ENCODE results near the gene ABCC6.

Gene ABCC6

DNA sequence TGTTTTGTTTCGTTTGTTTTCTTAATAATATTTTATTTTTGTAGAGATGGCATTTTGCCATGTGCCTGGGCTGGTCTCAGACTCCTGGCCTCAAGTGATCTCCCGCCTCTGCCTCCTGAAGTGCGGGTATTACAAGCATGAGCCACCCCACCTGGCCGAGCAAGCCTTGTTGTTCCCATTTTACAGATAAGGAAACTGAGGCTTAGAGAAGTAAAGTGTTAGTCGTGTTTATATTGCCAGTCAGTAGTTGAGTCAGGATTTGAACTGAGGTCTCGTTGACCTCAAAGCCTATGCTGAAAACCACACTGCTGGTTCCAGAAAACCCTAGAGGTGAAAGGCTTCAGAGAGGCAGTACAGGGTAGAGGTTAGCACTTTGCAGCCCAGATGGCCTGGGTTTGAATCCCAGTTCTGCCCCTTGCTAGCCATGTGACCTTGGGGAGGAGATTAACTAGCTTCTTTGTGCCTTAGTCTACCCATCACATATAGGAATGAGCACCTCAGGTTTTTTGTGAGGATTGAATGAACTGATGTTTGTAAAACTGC is 102.0 kb downstream of the ABCC6 start:
- Histone ChIP-seq H3K9me3 (ENCODE audit: control insufficient read depth in 1 of 2, low read length in 2 of 2) (peaks cover 0 to 13% of the 10 kb centered on the region in 2 donors), H3K36me3 (ENCODE audit: control insufficient read depth in 1 of 2, insufficient read depth in 2 of 2, low read length in 2 of 2) (peaks cover 32 to 70% of the 10 kb centered on the region in 2 donors), H3K27me3 (ENCODE audit: low read depth, low read length) (no peaks in the 10 kb centered on the region), H3K27ac (ENCODE audit: low read length) (no peak overlapping the region), H3K4me1 (ENCODE audit: control insufficient read depth in 1 of 2, insufficient read depth in 2 of 2, low read length in 2 of 2) (peaks cover 6% of the 10 kb centered on the region in 2 donors), H3K4me3 (ENCODE audit: low read depth in 1 of 2, low read length in 2 of 2) (no peak overlapping the region)

DNA sequence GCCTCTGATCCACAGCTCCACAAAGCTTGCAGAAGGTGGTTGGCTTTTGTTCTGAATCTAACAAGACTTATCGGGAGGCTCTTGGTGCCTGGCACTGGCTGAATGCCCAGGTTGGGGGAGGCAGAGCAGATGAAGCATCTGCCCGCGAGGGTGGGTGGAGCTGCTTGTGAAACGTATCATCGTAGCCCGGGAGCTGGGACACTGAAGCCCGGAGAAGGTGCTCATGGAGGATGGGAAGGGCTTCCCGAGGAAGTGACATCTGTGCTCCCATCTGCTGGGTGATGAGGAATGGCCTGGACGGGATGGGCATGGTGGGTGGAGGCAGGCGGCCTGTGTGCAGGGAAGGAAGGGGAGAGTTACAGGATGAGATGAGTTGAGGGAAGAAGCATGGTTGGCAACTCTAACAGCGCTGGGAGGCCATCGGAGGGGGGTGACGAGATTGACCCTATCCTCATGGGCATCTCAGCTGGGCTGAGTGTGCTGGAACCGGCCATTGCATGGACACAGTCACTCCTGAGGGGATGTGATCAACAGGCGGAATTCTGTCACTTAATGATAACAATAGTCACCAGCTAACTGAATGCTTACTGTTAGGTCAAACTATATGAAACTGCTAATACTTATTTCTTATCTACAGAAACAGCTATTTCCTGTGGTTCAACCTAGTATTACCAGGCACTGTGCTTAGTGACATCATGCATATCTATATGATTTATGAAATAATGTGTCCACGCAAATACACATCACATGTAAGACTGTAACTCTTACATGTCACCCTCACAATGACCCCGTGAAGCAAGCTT is 102.7 kb downstream of the ABCC6 start:
- H3K4me1 ChIP-seq (ENCODE audit: control insufficient read depth in 1 of 2, insufficient read depth in 2 of 2, low read length in 2 of 2) = peaks cover 6% of the 10 kb centered on the region in 2 donors
- peaks cover 27 to 68% of the 10 kb centered on the region in 2 donors for H3K36me3 ChIP-seq (ENCODE audit: control insufficient read depth in 1 of 2, insufficient read depth in 2 of 2, low read length in 2 of 2)
- peak overlapping the region; percentile 49 for H3K27ac ChIP-seq (ENCODE audit: low read length)
- peaks cover 0 to 13% of the 10 kb centered on the region in 2 donors for H3K9me3 ChIP-seq (ENCODE audit: control insufficient read depth in 1 of 2, low read length in 2 of 2)
- no peaks in the 10 kb centered on the region for H3K27me3 ChIP-seq (ENCODE audit: low read depth, low read length)
- peak overlapping the region in 1 of 2 donors; percentile 21 for H3K4me3 ChIP-seq (ENCODE audit: low read depth in 1 of 2, low read length in 2 of 2)

DNA sequence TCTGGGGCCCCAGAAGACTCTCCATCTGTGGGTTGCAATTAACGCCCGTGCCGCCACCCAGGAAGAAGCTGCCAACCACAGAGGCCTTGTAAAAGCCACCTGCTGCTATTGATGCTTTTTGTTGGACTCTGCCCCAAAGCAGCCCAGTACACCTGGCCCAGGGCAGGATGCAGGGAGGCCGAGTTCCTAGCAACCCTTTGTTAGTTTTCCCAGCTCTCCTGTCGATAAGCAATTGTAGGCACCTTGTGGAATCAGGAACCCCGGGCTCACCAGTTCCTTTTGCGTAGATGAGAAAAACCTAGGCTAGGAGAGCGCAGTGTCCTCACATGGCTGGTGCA is 103.3 kb downstream of the ABCC6 start:
- Histone ChIP-seq H3K27ac (ENCODE audit: low read length) (peak overlapping the region; percentile 49), H3K4me1 (ENCODE audit: control insufficient read depth in 1 of 2, insufficient read depth in 2 of 2, low read length in 2 of 2) (peaks cover 6% of the 10 kb centered on the region in 2 donors), H3K27me3 (ENCODE audit: low read depth, low read length) (no peaks in the 10 kb centered on the region), H3K4me3 (ENCODE audit: low read depth in 1 of 2, low read length in 2 of 2) (peak overlapping the region in 1 of 2 donors; percentile 21), H3K9me3 (ENCODE audit: control insufficient read depth in 1 of 2, low read length in 2 of 2) (peaks cover 0 to 10% of the 10 kb centered on the region in 2 donors), H3K36me3 (ENCODE audit: control insufficient read depth in 1 of 2, insufficient read depth in 2 of 2, low read length in 2 of 2) (peaks cover 24 to 69% of the 10 kb centered on the region in 2 donors)

DNA sequence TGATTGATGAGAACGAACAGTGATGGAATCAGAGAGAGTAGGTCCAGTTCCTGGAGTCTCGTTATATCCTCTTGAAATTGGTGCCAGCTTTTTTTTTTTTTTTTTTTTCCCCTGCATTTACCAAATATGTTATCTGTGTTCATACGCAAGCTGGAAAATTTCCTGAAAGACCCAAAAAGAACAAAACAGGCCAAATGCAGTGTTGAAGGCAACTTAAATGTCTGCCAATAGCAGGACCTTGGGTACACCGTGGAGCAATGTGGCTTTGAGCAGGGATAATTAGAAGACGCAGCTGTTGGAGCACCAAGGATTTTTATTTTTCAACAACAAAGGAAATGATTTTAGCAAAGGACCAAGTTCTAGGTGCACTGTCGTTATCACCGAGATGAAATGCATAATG is 105.0 kb downstream of the ABCC6 start:
- H3K27me3 ChIP-seq (ENCODE audit: low read depth, low read length) = no peaks in the 10 kb centered on the region
- peaks cover 26 to 63% of the 10 kb centered on the region in 2 donors for H3K36me3 ChIP-seq (ENCODE audit: control insufficient read depth in 1 of 2, insufficient read depth in 2 of 2, low read length in 2 of 2)

DNA sequence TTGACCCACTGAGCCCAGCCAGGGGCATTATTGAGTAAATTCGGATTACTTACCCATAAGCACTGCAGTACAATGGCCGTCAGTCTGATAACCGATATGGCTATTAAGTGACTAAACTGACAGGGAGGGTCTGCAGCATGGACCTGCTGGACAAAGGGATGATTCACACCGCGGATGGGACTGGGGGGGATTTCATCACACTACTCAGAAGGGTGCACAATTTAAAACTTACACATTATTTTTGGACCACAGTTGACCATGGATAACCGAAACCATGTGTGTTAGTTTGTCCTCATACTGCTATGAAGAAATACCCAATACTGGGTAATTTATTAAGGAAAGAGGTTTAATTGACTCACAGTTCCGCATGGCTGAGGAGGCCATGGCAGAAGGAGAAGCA is 106.5 kb downstream of the ABCC6 start:
- Histone ChIP-seq H3K27me3 (ENCODE audit: low read depth, low read length) (no peaks in the 10 kb centered on the region), H3K27ac (ENCODE audit: low read length) (no peak overlapping the region), H3K36me3 (ENCODE audit: control insufficient read depth in 1 of 2, insufficient read depth in 2 of 2, low read length in 2 of 2) (peaks cover 33 to 64% of the 10 kb centered on the region in 2 donors), H3K4me3 (ENCODE audit: low read depth in 1 of 2, low read length in 2 of 2) (no peak overlapping the region), H3K4me1 (ENCODE audit: control insufficient read depth in 1 of 2, insufficient read depth in 2 of 2, low read length in 2 of 2) (peaks cover 6% of the 10 kb centered on the region in 2 donors), H3K9me3 (ENCODE audit: control insufficient read depth in 1 of 2, low read length in 2 of 2) (peaks cover 0 to 4% of the 10 kb centered on the region in 2 donors)

More for the DNA sequence above, 105.0 kb downstream of the ABCC6 start:
- Histone ChIP-seq H3K4me1 (ENCODE audit: control insufficient read depth in 1 of 2, insufficient read depth in 2 of 2, low read length in 2 of 2) (peaks cover 6% of the 10 kb centered on the region in 2 donors), H3K4me3 (ENCODE audit: low read depth in 1 of 2, low read length in 2 of 2) (no peak overlapping the region), H3K9me3 (ENCODE audit: control insufficient read depth in 1 of 2, low read length in 2 of 2) (peaks cover 0 to 4% of the 10 kb centered on the region in 2 donors), H3K27ac (ENCODE audit: low read length) (no peak overlapping the region)

DNA sequence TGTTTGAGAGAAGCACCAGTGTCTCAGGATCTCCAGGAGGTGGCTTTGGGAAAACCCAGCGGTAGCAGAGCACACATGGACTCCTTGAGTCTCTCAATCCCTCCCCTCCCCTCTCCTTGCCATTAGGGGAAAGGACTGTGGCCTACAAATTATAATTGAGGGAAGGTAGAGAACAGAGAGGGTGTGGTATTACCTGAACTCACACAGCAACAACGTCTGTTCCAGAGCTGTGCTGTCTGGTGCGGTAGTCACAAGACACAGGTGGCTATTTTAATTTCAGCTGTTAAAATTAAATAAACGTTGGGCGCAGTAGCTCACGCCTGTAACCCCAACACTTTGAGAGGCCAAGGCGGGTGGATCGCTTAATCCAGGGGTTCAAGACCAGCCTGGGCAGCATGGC is 110.2 kb downstream of the ABCC6 start:
- H3K4me3 ChIP-seq (ENCODE audit: low read depth in 1 of 2, low read length in 2 of 2) = no peak overlapping the region
- peaks cover 41 to 70% of the 10 kb centered on the region in 2 donors for H3K36me3 ChIP-seq (ENCODE audit: control insufficient read depth in 1 of 2, insufficient read depth in 2 of 2, low read length in 2 of 2)
- no peak overlapping the region for H3K27ac ChIP-seq (ENCODE audit: low read length)
- H3K27me3 ChIP-seq (ENCODE audit: low read depth, low read length) = no peaks in the 10 kb centered on the region
- H3K9me3 ChIP-seq (ENCODE audit: control insufficient read depth in 1 of 2, low read length in 2 of 2) = no peaks in the 10 kb centered on the region
- H3K4me1 ChIP-seq (ENCODE audit: control insufficient read depth in 1 of 2, insufficient read depth in 2 of 2, low read length in 2 of 2) = peaks cover 0 to 7% of the 10 kb centered on the region in 2 donors

DNA sequence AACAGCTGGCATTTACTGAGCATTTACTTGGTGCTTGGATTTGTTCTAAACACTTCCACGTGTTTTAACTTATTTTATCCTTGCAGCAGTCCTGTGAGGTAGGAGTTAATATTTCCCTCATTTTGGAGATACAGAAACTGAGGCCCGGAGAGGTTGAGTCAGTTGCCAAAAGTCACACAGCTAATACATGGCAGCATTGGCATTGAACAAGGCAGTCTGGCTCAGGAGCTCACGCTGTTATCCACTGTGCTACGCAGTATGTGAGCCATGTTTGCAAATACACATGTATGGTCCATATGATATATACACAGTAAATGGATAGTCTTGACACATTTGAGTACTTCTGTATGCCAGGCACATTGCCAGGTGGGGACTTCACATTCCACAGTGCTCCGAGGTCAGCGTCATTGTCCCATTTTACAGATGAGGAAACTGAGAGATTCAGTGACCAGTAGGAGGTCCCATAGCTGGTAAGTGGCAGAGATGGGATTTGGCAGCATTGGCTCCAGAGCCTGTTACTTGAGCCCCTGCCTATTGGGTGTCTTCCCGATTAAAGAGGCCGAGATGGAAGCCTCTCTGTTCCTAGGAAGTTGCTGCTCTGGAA is 110.7 kb downstream of the ABCC6 start:
- H3K27me3 ChIP-seq (ENCODE audit: low read depth, low read length) = no peaks in the 10 kb centered on the region
- no peak overlapping the region for H3K4me3 ChIP-seq (ENCODE audit: low read depth in 1 of 2, low read length in 2 of 2)
- no peaks in the 10 kb centered on the region for H3K9me3 ChIP-seq (ENCODE audit: control insufficient read depth in 1 of 2, low read length in 2 of 2)
- peaks cover 37 to 64% of the 10 kb centered on the region in 2 donors for H3K36me3 ChIP-seq (ENCODE audit: control insufficient read depth in 1 of 2, insufficient read depth in 2 of 2, low read length in 2 of 2)
- peaks cover 0 to 7% of the 10 kb centered on the region in 2 donors for H3K4me1 ChIP-seq (ENCODE audit: control insufficient read depth in 1 of 2, insufficient read depth in 2 of 2, low read length in 2 of 2)
- H3K27ac ChIP-seq (ENCODE audit: low read length) = no peak overlapping the region

DNA sequence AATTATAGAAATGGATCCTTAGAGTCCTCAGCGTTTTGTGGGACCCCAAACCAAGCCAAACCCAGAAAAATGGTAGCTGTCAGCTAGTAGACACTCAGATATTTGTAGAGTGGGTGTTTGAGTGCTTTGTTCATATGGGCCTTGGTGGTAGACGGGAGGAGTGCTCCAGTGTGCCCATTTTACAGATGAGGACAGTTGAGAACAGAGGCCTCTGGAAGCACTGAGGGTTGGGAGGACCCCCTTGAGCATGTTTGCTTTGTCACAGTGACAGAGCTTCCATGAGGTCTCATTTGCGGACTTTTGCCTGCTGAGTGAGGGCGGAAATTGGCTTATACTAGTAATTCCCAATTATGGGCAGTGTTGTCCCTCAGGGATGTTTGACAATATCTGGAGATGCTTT is 111.7 kb downstream of the ABCC6 start:
- Histone ChIP-seq H3K9me3 (ENCODE audit: control insufficient read depth in 1 of 2, low read length in 2 of 2) (no peaks in the 10 kb centered on the region), H3K36me3 (ENCODE audit: control insufficient read depth in 1 of 2, insufficient read depth in 2 of 2, low read length in 2 of 2) (peaks cover 36 to 60% of the 10 kb centered on the region in 2 donors), H3K27me3 (ENCODE audit: low read depth, low read length) (no peaks in the 10 kb centered on the region), H3K4me1 (ENCODE audit: control insufficient read depth in 1 of 2, insufficient read depth in 2 of 2, low read length in 2 of 2) (peaks cover 0 to 7% of the 10 kb centered on the region in 2 donors), H3K27ac (ENCODE audit: low read length) (no peak overlapping the region), H3K4me3 (ENCODE audit: low read depth in 1 of 2, low read length in 2 of 2) (no peak overlapping the region)

DNA sequence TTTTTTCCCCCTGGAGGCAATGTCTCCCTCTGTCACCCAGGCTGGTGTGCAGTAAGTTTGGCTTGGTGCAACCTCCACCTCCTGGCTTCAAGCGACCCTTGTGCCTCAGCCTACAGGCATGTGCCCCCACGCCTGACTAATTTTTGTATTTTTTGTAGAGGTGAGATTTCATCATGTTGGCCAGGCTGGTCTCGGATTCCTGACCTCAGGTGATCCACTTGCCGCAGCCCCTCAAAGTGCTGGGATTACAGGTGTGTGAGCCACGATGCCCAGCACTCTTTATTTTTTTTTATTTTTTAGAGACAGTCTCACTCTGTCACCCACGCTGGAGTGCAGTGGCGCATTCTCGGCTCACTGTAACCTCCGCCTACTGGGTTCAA is 113.2 kb downstream of the ABCC6 start:
- Histone ChIP-seq H3K27ac (ENCODE audit: low read length) (no peak overlapping the region), H3K36me3 (ENCODE audit: control insufficient read depth in 1 of 2, insufficient read depth in 2 of 2, low read length in 2 of 2) (peaks cover 40 to 58% of the 10 kb centered on the region in 2 donors), H3K4me3 (ENCODE audit: low read depth in 1 of 2, low read length in 2 of 2) (no peak overlapping the region), H3K27me3 (ENCODE audit: low read depth, low read length) (no peaks in the 10 kb centered on the region), H3K4me1 (ENCODE audit: control insufficient read depth in 1 of 2, insufficient read depth in 2 of 2, low read length in 2 of 2) (peaks cover 0 to 7% of the 10 kb centered on the region in 2 donors), H3K9me3 (ENCODE audit: control insufficient read depth in 1 of 2, low read length in 2 of 2) (no peaks in the 10 kb centered on the region)

DNA sequence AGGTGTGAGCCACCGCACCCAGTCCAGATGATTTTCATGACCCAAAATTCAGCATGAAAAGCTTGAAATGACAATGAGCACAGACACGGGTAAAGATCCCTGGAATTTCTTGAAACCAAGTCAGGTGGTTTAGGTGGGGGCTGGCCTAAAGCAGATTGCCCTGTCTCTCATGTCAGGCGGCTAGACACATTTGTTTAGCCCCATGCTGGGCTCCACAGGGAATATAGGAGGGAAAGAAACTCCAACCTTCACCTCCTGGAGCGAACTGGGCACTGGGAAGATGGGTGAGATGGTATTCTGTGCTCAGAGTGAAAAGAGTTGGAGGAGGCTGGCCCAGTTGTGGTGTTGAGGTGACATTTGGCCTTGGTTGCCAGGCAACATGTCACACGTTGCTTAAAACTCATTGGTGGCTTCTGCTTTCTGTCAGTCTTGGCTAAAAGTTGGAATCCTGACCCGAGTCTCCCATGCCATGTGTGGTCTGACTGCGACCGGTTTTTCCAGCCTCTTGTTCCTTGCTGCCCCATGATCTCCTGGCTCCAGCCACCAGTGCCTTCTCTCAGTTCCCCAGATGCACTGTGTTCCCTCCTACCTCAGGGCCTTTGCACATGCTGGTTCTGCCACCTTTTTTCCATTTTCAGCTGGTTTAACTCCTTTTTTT is 113.7 kb downstream of the ABCC6 start:
- Histone ChIP-seq H3K27ac (ENCODE audit: low read length) (no peak overlapping the region), H3K4me3 (ENCODE audit: low read depth in 1 of 2, low read length in 2 of 2) (no peak overlapping the region), H3K36me3 (ENCODE audit: control insufficient read depth in 1 of 2, insufficient read depth in 2 of 2, low read length in 2 of 2) (peaks cover 40 to 58% of the 10 kb centered on the region in 2 donors), H3K27me3 (ENCODE audit: low read depth, low read length) (no peaks in the 10 kb centered on the region), H3K9me3 (ENCODE audit: control insufficient read depth in 1 of 2, low read length in 2 of 2) (no peaks in the 10 kb centered on the region), H3K4me1 (ENCODE audit: control insufficient read depth in 1 of 2, insufficient read depth in 2 of 2, low read length in 2 of 2) (peaks cover 0 to 7% of the 10 kb centered on the region in 2 donors)

DNA sequence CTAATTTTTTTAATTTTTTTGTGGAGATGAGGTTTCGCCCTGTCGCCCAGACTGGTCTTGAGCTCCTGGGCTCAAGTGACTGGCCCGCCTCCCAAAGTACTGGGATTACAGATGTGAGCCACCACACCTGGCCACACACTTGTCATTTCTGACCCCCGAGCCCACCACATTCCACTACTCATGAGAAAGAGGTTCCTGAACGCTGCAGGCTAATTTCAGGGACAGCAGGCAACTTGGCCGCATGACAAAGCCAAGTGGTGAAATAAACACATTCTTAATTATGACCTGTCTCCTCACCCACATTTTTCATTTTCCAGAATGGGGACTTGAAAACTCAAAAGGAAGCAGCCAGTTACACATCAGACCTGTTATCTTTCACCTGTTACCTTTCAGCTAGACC is 114.5 kb downstream of the ABCC6 start:
- Histone ChIP-seq H3K4me3 (ENCODE audit: low read depth in 1 of 2, low read length in 2 of 2) (no peak overlapping the region), H3K9me3 (ENCODE audit: control insufficient read depth in 1 of 2, low read length in 2 of 2) (no peaks in the 10 kb centered on the region), H3K27ac (ENCODE audit: low read length) (no peak overlapping the region), H3K4me1 (ENCODE audit: control insufficient read depth in 1 of 2, insufficient read depth in 2 of 2, low read length in 2 of 2) (peaks cover 0 to 7% of the 10 kb centered on the region in 2 donors), H3K27me3 (ENCODE audit: low read depth, low read length) (no peaks in the 10 kb centered on the region), H3K36me3 (ENCODE audit: control insufficient read depth in 1 of 2, insufficient read depth in 2 of 2, low read length in 2 of 2) (peaks cover 36 to 64% of the 10 kb centered on the region in 2 donors)

All from muscle layer of duodenum (tissue), 2 donors.